ENCODE data around the gene ZNF433. TPM values are rescaled to one million over a fixed set of nuclear protein-coding genes. Genes with fewer than 3 reads are reported as not detected.
A peak's percentile ranks its signal among the peaks of the same experiment; 100 is the strongest.
"Not testable (repeated sequence)": the region's sequence is repeated elsewhere in the genome, so short reads cannot be mapped to it uniquely, and the experiment has no call there.

Gene ZNF433
- polyA plus RNA-seq (37.3 and 40.6 TPM in 2 replicates), polyA minus RNA-seq (73.5 and 85.4 TPM in 2 replicates)

GRCh38 chr19:12035220-12036172, at the start of gene ZNF433:
Gene ZNF433, minus strand, starts transcription at chr19:12035679. Its CDS starts 140 bp downstream, at chr19:12035539.
- peaks cover 39% of the 10 kb centered on the region for H3K79me2 ChIP-seq (replicated peaks; ENCODE audit: insufficient read depth, low read length)
- TF ChIP-seq EZH2 (IDR thresholded peaks at IDR 0.05; ENCODE audit: borderline replicate concordance, insufficient read depth, low read length, poor library complexity, severe bottlenecking), result no peak
- peak; percentile 40 for TF ChIP-seq TAF1 (IDR thresholded peaks at IDR 0.05; ENCODE audit: low read depth)
- no peak for TF ChIP-seq EP300 (conservative IDR thresholded peaks at IDR 0.05; ENCODE audit: poor library complexity, severe bottlenecking)
- peak; percentile 65 for TF ChIP-seq MXI1 (conservative IDR thresholded peaks at IDR 0.05; ENCODE audit: poor library complexity, severe bottlenecking)
- peak; percentile 27 for TF ChIP-seq RAD21 (conservative IDR thresholded peaks at IDR 0.05)
- no peak for TF ChIP-seq SMC3 (conservative IDR thresholded peaks at IDR 0.05; ENCODE audit: poor library complexity)
- no peak for TF ChIP-seq CTCF (IDR thresholded peaks at IDR 0.05; ENCODE audit: poor library complexity, severe bottlenecking)
- peak; percentile 81 for TF ChIP-seq POLR2AphosphoS5 (IDR thresholded peaks at IDR 0.05)
- TF ChIP-seq REST (IDR thresholded peaks at IDR 0.05; ENCODE audit: borderline replicate concordance), result peak; percentile 58
- H2AFZ ChIP-seq (ENCODE audit: low read depth, low read length), result peak within 1 kb of the TSS; percentile 95
- no peaks in the 10 kb centered on the region for H3K9me3 ChIP-seq (ENCODE audit: low read length)
- no peaks in the 10 kb centered on the region for H3K27me3 ChIP-seq (ENCODE audit: insufficient read depth, low read depth, low read length)
- H3F3A ChIP-seq (ENCODE audit: insufficient read depth, low read length, poor library complexity, severe bottlenecking), result no peaks in the 10 kb centered on the region
- no peaks in the 10 kb centered on the region for H4K20me1 ChIP-seq (ENCODE audit: insufficient read depth)
- H3K36me3 ChIP-seq (ENCODE audit: insufficient read depth, low read length), result no peaks in the 10 kb centered on the region
- H3K9ac ChIP-seq (ENCODE audit: low read length), result peak within 1 kb of the TSS; percentile 93
- peak within 1 kb of the TSS; percentile 97 for H3K4me3 ChIP-seq (ENCODE audit: low read length)
- no peaks in the 10 kb centered on the region for H3K9me2 ChIP-seq (ENCODE audit: insufficient read depth, low read length)
- peak within 1 kb of the TSS; percentile 86 for H3K27ac ChIP-seq (ENCODE audit: low read length)
- H3K4me2 ChIP-seq (ENCODE audit: low read length), result peak within 1 kb of the TSS; percentile 100

- H3K9me2 ChIP-seq (ENCODE audit: insufficient read depth, low read length); H3K27ac ChIP-seq (ENCODE audit: low read length); H2AFZ ChIP-seq (ENCODE audit: low read depth, low read length); H3K27me3 ChIP-seq (ENCODE audit: insufficient read depth, low read depth, low read length); H3K36me3 ChIP-seq (ENCODE audit: insufficient read depth, low read length); H3F3A ChIP-seq (ENCODE audit: insufficient read depth, low read length, poor library complexity, severe bottlenecking); H3K9me3 ChIP-seq (ENCODE audit: low read length); H3K9ac ChIP-seq (ENCODE audit: low read length); H3K4me2 ChIP-seq (ENCODE audit: low read length); H3K4me3 ChIP-seq (ENCODE audit: low read length); H4K20me1 ChIP-seq (ENCODE audit: insufficient read depth); H3K79me2 ChIP-seq (replicated peaks; ENCODE audit: insufficient read depth, low read length): not testable (repeated sequence)
These were observed 47.9 kb upstream of the ZNF433 start for GRCh38 chr19:12083336-12083735.

Measured in neural cell (in vitro differentiated cells).